GM12872 (cell line): ENCODE data around the gene RNF141.

Source experiments
- TF ChIP-seq, protein P1 (sequence below): IDR thresholded peaks from 3 replicates; pipeline ENCODE4 v1.5.1; 2011; ENCODE audit warnings: low read depth, mild to moderate bottlenecking, low read length, moderate library complexity; ENCODE audit not compliant: insufficient read depth

The RNF141 gene

DNA sequence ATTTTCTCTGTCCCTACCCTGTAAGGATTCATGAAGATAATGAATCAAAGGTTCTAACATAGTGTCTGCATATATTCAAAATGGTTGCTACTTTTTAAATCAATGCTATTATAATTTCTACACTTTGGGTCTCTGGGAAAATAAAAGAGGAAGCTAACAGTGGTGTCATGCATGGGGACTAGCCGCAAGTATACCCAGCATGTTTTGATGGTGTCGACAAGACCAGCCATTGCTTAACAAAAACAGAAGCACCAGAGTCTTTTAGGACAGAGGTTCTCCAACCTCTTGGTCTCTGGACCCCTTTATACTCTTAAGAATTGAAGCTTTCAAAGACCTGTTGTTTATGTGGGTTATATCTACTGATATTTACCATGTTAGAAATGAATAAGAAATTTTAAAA, 37.8 kb downstream of the RNF141 start:
- TF ChIP-seq, protein P1, sequence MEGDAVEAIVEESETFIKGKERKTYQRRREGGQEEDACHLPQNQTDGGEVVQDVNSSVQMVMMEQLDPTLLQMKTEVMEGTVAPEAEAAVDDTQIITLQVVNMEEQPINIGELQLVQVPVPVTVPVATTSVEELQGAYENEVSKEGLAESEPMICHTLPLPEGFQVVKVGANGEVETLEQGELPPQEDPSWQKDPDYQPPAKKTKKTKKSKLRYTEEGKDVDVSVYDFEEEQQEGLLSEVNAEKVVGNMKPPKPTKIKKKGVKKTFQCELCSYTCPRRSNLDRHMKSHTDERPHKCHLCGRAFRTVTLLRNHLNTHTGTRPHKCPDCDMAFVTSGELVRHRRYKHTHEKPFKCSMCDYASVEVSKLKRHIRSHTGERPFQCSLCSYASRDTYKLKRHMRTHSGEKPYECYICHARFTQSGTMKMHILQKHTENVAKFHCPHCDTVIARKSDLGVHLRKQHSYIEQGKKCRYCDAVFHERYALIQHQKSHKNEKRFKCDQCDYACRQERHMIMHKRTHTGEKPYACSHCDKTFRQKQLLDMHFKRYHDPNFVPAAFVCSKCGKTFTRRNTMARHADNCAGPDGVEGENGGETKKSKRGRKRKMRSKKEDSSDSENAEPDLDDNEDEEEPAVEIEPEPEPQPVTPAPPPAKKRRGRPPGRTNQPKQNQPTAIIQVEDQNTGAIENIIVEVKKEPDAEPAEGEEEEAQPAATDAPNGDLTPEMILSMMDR: no peak

DNA sequence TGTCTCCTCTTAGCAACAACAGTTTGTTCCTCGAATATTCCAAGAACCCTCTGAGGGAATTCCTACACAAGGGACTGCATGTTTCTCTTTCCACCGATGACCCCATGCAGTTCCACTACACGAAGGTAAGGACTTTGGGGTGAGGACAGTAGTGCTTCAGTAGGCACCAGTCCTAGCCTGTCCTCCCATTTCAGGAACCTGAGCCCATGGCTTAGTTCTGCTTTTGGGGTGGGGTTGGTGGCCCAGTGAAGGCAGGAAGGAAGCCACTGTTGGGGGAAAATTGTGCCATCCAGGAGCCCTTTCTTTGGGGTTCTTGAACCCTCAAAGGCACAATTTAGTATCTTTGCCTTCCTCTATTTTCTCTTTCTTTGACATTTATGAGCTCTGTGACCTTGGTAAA, 38.2 kb downstream of the RNF141 start:
- TF ChIP-seq, protein P1: no peak

DNA sequence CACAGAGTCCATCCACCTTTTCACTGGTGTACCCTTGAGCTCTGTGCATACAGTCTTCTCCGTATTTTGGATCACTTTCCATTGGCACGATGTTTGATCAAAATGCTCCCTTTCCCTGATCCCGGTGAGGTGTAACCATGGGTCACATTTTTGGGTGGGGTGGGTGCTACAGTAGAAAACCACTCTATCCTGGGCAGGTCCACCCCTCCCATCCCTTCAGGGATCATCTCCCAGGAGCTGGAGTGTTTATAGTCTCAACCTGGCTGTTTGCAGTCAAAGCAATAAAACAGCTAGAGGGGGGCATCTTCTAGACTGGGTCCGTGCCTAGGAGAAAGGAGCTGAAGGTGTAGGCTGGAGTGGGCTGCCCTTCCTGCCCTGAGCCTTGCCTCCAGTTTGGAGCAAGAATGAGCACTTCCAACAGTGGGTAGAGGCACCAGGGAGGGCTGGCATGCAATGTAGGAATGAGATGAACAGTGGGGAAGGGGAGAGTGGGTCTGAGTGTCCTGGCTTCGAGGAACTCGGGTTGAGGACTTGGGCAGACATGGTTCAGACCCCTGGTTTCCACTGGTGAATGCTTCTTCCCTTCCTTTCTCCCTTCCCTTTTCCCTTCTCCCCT, 38.8 kb downstream of the RNF141 start:
- TF ChIP-seq, protein P1: no peak

DNA sequence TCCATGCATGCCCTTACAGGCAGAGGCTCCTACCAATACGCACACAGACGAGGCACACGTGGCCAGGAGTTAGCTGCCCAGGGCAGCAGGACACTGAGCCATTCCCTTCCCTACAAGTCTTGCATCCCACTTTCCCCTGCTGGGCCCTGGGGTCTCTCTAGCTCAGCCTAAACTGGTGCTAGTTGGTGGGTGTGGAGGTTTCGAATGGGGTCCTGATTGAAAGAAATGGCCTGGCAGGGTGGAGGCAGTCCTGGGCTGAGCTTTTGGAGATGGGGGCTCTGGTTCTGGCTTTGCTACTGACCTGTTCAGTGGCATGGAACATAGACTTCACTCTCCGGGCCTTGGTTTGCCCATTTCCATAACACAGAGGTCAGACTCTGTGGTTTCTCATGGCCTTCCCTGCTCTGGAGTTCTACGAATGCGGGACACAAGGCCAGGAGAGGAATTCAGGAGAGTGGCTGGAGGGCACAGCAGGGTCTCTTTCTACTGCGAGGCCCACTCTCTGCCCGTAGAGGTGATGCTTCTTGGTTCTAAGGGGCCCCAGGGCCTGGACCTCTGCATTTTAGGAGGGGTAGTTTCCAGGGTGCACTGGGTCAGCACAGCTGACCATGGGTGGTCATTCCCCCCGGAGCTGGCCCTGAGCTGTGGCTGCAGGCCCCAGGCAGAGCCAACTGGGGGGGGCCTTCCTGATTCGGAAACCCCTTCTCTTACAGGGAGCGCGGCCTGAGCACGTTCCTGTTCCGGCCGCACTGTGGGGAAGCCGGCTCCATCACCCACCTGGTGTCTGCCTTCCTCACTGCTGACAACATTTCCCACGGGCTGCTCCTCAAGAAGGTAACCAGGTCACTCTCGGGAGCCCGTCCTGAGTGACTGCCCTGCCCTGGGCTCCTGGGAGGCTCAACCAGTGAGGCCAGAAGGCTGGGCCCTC, 40.0 kb downstream of the RNF141 start:
- TF ChIP-seq, protein P1: no peak

DNA sequence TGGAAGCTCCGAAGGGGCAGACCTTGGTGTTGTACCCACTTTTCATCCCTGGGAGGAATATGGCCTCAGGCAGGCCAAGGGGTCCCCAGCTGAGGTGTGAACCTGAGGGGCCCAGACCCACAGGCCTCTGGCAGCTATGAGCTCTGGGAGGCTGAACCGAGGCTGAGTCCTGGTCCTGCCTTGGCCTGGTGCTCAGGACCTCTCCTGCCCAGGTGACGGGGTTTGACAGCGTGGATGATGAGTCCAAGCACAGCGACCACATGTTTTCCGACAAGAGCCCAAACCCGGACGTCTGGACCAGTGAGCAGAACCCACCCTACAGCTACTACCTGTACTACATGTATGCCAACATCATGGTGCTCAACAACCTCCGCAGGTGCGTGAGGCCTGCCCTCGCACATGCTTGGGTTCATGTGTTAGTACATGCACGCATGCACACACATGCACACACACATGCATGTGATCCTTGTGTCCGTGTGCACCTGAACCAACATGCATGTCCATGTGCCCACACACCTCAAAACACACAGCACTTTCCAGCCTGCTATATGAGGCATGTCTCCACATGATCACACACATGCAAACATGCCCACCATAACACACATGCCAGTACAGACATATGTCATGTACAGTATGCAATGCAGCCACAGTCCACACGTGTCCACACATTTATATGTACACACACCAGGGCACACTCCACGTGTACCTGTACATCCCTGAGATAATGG, 40.9 kb downstream of the RNF141 start:
- TF ChIP-seq, protein P1: no peak

DNA sequence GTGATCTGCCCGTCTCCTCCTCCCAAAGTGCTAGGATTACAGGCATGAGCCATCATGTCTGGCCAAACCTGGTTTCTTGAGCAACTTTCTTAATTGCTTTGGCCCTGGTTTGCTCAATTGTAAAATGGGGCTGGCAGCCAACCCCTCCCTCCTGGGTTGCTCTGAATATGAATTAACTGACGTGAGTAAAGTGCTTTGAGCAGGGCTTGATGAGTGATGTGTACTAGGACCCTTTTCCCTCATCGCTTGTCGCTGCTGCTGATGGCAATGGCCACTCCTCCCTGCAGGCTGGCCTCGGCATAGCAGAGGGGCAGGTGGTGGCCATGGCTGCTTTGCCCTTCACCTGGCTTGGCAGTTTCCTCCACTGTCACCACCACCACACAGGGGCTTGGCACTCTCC, 41.5 kb downstream of the RNF141 start:
- TF ChIP-seq, protein P1: no peak

DNA sequence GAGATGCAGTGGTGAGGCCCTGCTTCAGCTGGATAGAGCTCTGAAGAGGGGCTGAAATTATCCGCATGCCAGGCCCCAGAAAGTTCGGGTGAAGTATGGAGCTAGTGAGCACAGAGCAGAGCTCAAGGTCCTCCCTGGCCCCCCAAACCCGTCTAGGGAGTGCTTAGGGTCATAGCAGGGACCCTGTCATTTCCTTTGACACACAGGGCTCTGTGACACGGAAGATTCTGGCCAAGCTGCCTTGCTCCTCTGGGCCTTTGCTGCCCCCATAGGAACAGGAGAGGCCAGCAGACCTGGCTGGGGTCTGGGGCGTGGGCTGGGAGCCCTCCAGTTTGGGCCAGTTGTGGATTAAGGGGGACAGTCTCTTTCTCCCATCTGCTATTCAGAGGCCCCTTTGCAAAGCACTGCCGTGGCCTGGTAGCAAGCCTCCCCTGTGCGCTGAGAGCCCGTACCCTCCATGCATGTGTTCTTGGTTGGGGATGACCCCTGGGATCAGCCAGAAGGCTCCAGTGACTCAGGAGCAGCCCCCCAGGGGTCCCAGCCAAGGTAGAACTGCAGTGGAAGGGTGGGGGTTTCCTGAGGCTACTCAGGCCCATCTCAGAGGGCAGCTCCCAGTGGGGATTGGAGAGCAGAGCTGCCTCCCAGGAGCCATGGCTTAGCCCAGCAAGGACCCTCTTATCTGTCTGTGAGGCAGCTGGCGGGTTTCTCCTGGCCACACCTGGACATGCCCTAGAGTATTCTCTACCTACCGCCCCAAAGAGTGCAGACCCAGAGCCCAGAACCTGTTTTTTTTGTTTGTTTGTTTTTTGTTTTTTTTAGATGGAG, 42.3 kb downstream of the RNF141 start:
- TF ChIP-seq, protein P1: no peak
